GM20000 (cell line): Measurements from ENCODE around the gene PCMT1.
A peak's percentile ranks its signal among the peaks of the same experiment; 100 is the strongest.
"Not testable (repeated sequence)": the region's sequence is repeated elsewhere in the genome, so short reads cannot be mapped to it uniquely, and the experiment has no call there.

Source experiments
- DNase-seq: peaks from one replicate; pipeline ENCODE4 v3.0.0; 2012; ENCODE audit warnings: low spot score
- CTCF ChIP-seq: IDR thresholded peaks from 2 replicates; pipeline ENCODE4 v1.5.1; 2012; ENCODE audit warnings: mild to moderate bottlenecking, control low read depth; ENCODE audit errors: extremely low read depth, missing control alignments

The PCMT1 gene

GRCh38 chr6:149752600-149753373, 3.2 kb downstream of the PCMT1 start:
- DNase-seq = no peak
- no peak for TF ChIP-seq CTCF

GRCh38 chr6:149753374-149753637, 3.8 kb downstream of the PCMT1 start:
- DNase-seq = not testable (repeated sequence)

- DNase-seq = no peak
- TF ChIP-seq CTCF = no peak
Measured at GRCh38 chr6:149754548-149754947, 5.0 kb downstream of the PCMT1 start.

- no peak for TF ChIP-seq CTCF
- DNase-seq = peak; percentile 14
Measured at GRCh38 chr6:149755300-149756260, 6.0 kb downstream of the PCMT1 start.

- TF ChIP-seq CTCF = no peak
- DNase-seq = no peak
Measured at GRCh38 chr6:149756261-149756636, 6.7 kb downstream of the PCMT1 start.

- no peak for TF ChIP-seq CTCF
- DNase-seq = peak; percentile 41
Measured at GRCh38 chr6:149761438-149761837, 11.9 kb downstream of the PCMT1 start.

GRCh38 chr6:149763866-149764265, 14.3 kb downstream of the PCMT1 start:
- DNase-seq = no peak
- TF ChIP-seq CTCF = no peak
